HG02852 (cell line): Measurements from ENCODE around the gene TBL3.

Experiments
- ATAC-seq: cut with Tn5 transposase; IDR thresholded peaks from one replicate; pipeline ENCODE4 v1.9.1; 2021; ENCODE audit warnings: mild to moderate bottlenecking, moderate library complexity; ENCODE audit not compliant: unreplicated experiment

TBL3 gene

DNA sequence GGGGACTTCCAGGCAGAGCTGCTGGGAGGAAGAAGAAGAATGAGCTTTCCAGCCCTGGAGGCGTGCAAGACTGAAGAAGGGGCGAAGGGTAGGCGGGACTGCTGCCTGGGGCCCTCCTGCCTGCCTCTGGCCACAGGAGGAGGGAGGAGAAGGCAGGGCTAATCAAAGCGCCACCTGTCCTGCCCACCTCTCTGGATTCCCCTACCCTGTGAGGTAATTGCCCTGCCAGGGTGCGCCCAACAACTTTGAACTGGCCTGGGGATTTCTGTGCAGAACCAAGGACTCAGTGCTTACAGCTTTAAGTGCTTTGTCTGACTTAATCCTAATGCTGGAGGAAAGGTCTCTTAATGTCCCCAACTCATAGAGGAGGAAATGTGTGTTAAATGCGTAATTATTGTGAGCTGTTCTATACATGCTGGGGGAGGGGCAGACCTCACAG lies 9.6 kb downstream of the TBL3 start, which contains the start of gene NOXO1:
TSS of gene NOXO1 (minus strand) at position 72 of the 439 bp plus-strand sequence. CDS start 290 bp downstream, outside the sequence.
- ATAC-seq, result no peak

DNA sequence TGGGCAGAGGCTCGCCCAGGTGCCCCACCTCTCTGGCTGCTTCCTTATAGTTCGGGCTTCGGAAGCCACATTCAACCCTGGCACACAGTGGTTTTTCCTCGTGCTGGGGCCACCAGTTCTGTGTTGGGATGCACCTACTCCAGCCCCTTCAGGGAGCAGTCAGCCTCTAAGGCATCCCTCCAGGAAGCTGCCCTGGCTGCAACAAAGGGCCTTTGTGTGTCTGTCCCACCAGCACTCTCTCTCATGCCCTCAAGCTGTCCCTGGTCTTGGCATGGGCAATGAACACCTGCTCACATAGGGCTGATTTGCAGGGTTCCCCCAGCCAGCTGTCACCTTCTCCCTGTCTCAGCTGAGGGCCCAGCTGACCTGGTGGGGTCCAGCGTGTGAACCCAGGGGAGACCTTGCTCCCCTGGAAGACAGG lies 10.2 kb downstream of the TBL3 start:
- ATAC-seq, result no peak

GRCh38 chr16:1982991-1983543 lies 11.2 kb downstream of the TBL3 start:
- ATAC-seq, result no peak

GRCh38 chr16:1983544-1984346 lies 11.9 kb downstream of the TBL3 start, which contains the start of gene GFER:
Gene GFER, plus strand, starts transcription at chr16:1984193. Its CDS starts 26 bp downstream, at chr16:1984219.
- peak; percentile 62 for ATAC-seq

GRCh38 chr16:1984347-1985225 lies 12.7 kb downstream of the TBL3 start:
- no peak for ATAC-seq

DNA sequence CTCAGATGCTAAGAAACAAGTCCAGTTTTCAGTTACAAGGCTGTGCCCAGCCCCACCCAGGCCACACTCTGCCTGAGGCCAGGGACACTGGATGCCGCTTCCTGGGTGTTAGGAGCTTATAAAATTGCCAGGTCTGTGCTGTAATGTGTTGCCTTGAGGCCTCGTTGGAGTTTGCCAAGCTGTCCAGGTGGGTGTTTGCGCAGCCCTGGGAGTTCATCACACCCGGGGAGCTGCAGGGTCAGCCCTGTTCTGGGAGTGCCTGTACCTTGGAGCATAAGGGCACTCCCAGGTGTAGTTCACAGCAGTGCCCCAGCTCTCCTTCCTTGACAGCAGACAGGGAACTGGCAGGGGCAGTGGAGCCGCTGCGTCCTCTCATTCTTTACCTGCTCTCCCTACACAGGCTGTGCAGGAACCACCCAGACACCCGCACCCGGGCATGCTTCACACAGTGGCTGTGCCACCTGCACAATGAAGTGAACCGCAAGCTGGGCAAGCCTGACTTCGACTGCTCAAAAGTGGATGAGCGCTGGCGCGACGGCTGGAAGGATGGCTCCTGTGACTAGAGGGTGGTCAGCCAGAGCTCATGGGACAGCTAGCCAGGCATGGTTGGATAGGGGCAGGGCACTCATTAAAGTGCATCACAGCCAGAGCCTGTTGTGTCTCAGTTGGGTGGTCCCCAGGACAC lies 13.8 kb downstream of the TBL3 start:
- no peak for ATAC-seq

DNA sequence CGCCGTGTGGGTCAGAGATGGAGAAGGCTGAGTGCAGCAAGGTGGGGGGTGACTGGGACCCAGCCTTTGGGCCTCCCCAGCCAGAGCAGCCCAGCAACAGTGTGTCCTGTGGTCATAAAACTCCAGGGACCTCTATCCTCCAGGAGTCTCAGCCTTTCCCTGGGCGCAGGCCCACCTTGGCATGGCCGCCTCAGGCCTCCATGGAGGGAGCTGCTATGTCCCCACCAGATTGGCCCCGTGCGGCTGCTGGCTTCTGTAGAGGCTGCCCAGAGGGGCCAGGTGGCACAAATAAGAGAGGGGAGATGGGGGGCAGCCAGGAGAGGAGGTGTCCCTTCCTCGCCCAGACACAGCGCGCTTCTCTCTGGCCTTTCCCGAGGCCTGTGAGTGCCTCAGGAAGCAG lies 15.3 kb downstream of the TBL3 start:
- ATAC-seq, result no peak

DNA sequence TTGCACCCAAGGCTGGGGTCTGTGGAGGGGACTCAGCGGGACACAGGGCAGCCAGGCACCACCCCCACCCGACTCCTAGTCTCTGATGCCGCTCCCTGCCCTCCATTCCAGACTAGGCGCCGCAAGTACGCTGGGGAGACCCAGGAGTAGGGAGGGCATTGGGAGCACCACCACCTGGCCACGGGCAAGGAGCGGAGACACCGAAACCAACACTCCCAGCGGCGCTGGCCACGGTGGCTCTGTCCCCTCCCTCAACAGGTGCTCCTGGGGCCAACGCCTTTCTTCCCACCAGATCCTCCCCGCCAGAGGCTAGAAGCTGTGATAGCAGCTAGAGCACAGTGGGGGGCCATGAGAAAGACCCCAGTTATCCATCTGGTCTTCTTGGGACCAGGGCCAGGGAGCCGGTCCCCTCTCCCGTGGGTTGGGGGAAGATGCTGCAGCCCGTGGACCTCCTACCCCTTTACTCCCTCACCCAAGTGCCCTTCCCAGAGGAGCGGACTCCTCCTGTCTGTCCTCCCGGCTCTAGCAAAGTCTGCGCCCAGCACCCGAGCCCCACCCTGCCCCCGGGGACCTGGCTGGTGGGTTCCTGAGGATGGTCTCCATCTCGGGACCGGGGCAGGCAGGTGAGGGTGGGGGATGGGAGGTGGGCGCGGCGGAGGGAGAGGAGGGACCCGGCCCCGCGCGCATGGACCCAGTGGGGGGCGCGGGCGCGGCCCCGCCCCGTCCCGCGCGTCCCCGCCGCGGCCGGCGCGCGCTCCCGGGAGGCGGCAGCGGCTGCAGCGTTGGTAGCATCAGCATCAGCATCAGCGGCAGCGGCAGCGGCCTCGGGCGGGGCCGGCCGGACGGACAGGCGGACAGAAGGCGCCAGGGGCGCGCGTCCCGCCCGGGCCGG lies 17.6 kb downstream of the TBL3 start, which contains the start of gene SYNGR3:
TSS of gene SYNGR3 (plus strand) at position 762 of the 892 bp plus-strand sequence. CDS start 133 bp downstream, outside the sequence.
- no peak for ATAC-seq

GRCh38 chr16:1990101-1990350 lies 18.2 kb downstream of the TBL3 start:
- ATAC-seq, result no peak

- ATAC-seq, result no peak
Measured at GRCh38 chr16:1990351-1991134, 18.7 kb downstream of the TBL3 start.

- ATAC-seq, result no peak
Measured at GRCh38 chr16:1991135-1991551, 19.3 kb downstream of the TBL3 start.

- no peak for ATAC-seq
Measured at GRCh38 chr16:1991588-1991947, 19.7 kb downstream of the TBL3 start.

- peak; percentile 46 for ATAC-seq
Measured at GRCh38 chr16:1991948-1992703, 20.3 kb downstream of the TBL3 start.

DNA sequence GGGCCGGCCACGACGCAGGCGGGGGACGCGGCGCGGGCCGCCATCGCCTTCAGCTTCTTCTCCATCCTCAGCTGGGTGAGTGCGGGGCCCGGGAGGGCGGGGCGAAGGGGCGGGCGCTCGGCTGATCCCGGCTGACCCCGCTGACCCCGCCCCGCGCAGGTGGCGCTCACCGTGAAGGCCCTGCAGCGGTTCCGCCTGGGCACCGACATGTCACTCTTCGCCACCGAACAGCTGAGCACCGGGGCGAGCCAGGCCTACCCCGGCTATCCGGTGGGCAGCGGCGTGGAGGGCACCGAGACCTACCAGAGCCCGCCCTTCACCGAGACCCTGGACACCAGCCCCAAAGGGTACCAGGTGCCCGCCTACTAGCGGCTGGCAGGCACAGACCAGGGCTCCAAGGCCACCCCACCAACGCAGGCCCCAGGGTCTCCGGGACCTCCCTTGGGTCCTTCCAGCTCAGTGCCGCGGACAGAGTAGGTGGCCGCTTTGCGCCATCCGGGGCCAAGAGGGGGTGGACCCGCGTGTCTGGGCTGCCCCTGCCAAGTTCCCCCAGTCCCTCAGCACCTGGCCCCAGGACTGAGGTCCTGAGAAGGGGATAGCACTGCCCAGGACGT lies 21.0 kb downstream of the TBL3 start:
- ATAC-seq, result no peak

GRCh38 chr16:1993731-1994131 lies 21.9 kb downstream of the TBL3 start:
- no peak for ATAC-seq

DNA sequence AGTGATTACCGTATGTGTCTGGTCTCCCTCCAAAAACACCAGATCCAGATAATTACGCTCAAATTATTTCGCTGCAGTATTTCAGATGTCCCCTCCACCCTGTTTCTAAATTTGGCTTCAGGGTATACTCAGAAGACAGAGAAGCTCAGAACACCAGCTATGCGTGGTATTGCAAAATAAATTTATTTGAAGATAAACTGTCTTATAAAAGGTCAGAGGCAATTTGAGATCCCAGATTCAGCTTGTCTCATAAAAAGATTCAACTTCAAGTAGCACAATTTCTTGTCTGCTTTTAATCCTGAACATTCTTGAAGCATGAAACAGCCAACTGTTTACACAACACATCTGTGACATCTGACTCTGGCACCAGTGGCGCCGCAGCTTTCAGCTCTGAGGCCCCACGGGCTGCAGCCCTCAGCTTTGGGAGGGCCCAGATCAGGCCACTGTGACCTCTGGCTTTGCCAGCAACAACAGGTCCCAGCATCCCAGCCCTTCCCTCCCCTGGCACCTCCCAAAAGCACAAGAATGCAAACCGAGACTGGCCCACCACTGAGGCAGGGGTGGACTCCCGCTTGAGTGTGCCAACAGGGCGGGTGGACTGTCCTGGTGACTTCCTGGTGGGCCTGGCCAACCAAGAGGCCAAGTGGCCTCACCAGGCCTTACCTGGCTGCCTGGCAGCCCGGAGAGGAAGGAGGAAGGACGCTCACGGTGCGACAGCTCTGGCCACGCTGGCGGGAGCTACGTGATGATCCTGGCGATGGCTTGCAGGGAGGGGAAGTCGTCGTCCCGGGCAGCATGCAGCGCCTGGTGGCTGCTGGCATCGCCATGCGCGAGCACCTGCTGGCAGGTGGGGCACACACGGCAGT lies 25.9 kb downstream of the TBL3 start:
- no peak for ATAC-seq

DNA sequence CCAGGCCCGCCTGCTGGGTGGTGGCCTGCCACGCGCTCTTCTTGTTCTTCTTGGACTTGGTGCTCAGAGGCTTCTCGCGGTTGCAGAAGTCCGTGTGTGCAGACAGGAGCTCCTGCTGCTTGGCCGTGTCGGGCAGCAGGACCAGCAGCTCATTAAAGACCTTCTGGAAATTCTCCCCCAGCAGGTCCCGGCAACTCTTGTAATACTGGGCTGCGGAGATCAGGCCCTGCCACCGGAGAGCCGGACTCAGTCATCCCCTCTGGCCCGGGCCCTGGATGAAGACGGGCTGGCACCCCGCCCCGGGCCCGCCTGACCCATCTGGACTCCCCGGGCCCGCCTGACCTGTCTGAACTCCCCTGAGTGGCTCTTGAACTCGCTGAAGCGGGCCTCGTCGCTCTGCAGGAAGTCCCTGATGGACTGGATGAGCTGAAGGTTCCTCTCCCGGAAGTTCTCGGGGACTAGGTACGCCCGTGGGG lies 26.5 kb downstream of the TBL3 start:
- no peak for ATAC-seq
